Activated CD4-positive, alpha-beta memory T cell treated with anti-CD3 and anti-CD28 coated beads for 36 hours (primary cell): ENCODE measurements around the gene HOXA1. TPM values are rescaled to one million over a fixed set of nuclear protein-coding genes. Genes with fewer than 3 reads are reported as not detected.

Experiments
- CTCF ChIA-PET: fragments of 350-600 bp; sonication (Branson Sonifier 250); formaldehyde crosslinking; loops from one replicate; lab custom pipeline; 2021; ENCODE audit warnings: antibody characterized with exemption, inconsistent platforms; lab: Charles Lee
- POLR2A ChIA-PET: fragments of 350-600 bp; sonication (Branson Sonifier 250); formaldehyde crosslinking; loops from one replicate; lab custom pipeline; 2021; ENCODE audit warnings: antibody characterized with exemption; lab: Charles Lee
- DNase-seq: peaks from one replicate; pipeline ENCODE4 v3.0.0-alpha.2; 2020
- H3K27ac Mint-ChIP-seq: one replicate; pipeline ENCODE4 v1.8.0; 2021; ENCODE audit warnings: mixed read lengths
- H3K27me3 Mint-ChIP-seq: one replicate; pipeline ENCODE4 v1.8.0; 2021; ENCODE audit warnings: mixed read lengths
- H3K36me3 Mint-ChIP-seq: one replicate; pipeline ENCODE4 v1.8.0; 2021; ENCODE audit warnings: mixed read lengths
- H3K4me1 Mint-ChIP-seq: one replicate; pipeline ENCODE4 v1.8.0; 2021; ENCODE audit warnings: low read depth, mixed read lengths
- H3K4me3 Mint-ChIP-seq: one replicate; pipeline ENCODE4 v1.8.0; 2021; ENCODE audit warnings: mild to moderate bottlenecking, mixed read lengths
- H3K9me3 Mint-ChIP-seq: one replicate; pipeline ENCODE4 v1.8.0; 2021; ENCODE audit warnings: mixed read lengths
- intact Hi-C: fragments of 100-400 bp; cut with micrococcal nuclease; formaldehyde crosslinking; loops from one replicate; pipeline ENCODE4 v1.15.1; 2023
- total RNA-seq, 2 experiments: library from RNA; stranded (reverse); gene quantifications; one replicate each; pipeline ENCODE4 v1.2.3, GENCODE V29; 2021

Gene HOXA1
- total RNA-seq, 2 experiments from 2014 or later = 0.29 to 0.43 TPM

GRCh38 chr7:27121684-27122076 lies 25.9 kb upstream of the HOXA1 start:
- H3K27ac Mint-ChIP-seq = no peak overlapping the region
- CTCF ChIA-PET = no interaction called here
- peaks cover 24% of the 10 kb centered on the region for H3K27me3 Mint-ChIP-seq
- no peak for DNase-seq
- intact Hi-C loops = no loop called here
- no peak overlapping the region for H3K4me3 Mint-ChIP-seq
- no peaks in the 10 kb centered on the region for H3K9me3 Mint-ChIP-seq
- H3K36me3 Mint-ChIP-seq = no peaks in the 10 kb centered on the region
- POLR2A ChIA-PET = no interaction called here
- no peaks in the 10 kb centered on the region for H3K4me1 Mint-ChIP-seq

- H3K4me3 Mint-ChIP-seq = no peak overlapping the region
- H3K27me3 Mint-ChIP-seq = peaks cover 9% of the 10 kb centered on the region
- intact Hi-C loops = no loop called here
- no peaks in the 10 kb centered on the region for H3K36me3 Mint-ChIP-seq
- no peaks in the 10 kb centered on the region for H3K4me1 Mint-ChIP-seq
- DNase-seq = no peak
- CTCF ChIA-PET = interaction anchor here (0.6 kb wide), 1 partner anchor 174 kb away, joined by 6 read pairs; no protein-coding TSS in a partner anchor
- POLR2A ChIA-PET = no interaction called here
- no peaks in the 10 kb centered on the region for H3K9me3 Mint-ChIP-seq
- no peak overlapping the region for H3K27ac Mint-ChIP-seq
Measured at GRCh38 chr7:27119412-27119911, 23.7 kb upstream of the HOXA1 start.

GRCh38 chr7:27118580-27118979 lies 22.8 kb upstream of the HOXA1 start:
- no peaks in the 10 kb centered on the region for H3K4me1 Mint-ChIP-seq
- peaks cover 5% of the 10 kb centered on the region for H3K27me3 Mint-ChIP-seq
- no peak overlapping the region for H3K4me3 Mint-ChIP-seq
- H3K27ac Mint-ChIP-seq = no peak overlapping the region
- POLR2A ChIA-PET = no interaction called here
- DNase-seq = no peak
- H3K9me3 Mint-ChIP-seq = no peaks in the 10 kb centered on the region
- H3K36me3 Mint-ChIP-seq = no peaks in the 10 kb centered on the region
- intact Hi-C loops = no loop called here
- CTCF ChIA-PET = no interaction called here

- ChIA-PET CTCF (no interaction called here), POLR2A (no interaction called here)
- intact Hi-C loops = no loop called here
- H3K4me1 Mint-ChIP-seq = no peaks in the 10 kb centered on the region
- H3K36me3 Mint-ChIP-seq = no peaks in the 10 kb centered on the region
- no peak overlapping the region for H3K4me3 Mint-ChIP-seq
- DNase-seq = no peak
- no peaks in the 10 kb centered on the region for H3K9me3 Mint-ChIP-seq
- H3K27ac Mint-ChIP-seq = no peak overlapping the region
- peaks cover 4% of the 10 kb centered on the region for H3K27me3 Mint-ChIP-seq
Measured at GRCh38 chr7:27117887-27118491, 22.2 kb upstream of the HOXA1 start.

GRCh38 chr7:27116962-27117886 lies 21.4 kb upstream of the HOXA1 start:
- Mint-ChIP-seq H3K36me3 (no peaks in the 10 kb centered on the region), H3K4me3 (no peak overlapping the region), H3K27me3 (peaks cover 4% of the 10 kb centered on the region), H3K27ac (no peak overlapping the region), H3K4me1 (no peaks in the 10 kb centered on the region), H3K9me3 (no peaks in the 10 kb centered on the region)
- ChIA-PET POLR2A (no interaction called here), CTCF (no interaction called here)
- DNase-seq = no peak
- intact Hi-C loops = no loop called here

GRCh38 chr7:27116031-27116961 lies 20.5 kb upstream of the HOXA1 start:
- POLR2A ChIA-PET = no interaction called here
- Mint-ChIP-seq H3K27ac (no peak overlapping the region), H3K4me3 (no peak overlapping the region), H3K4me1 (no peaks in the 10 kb centered on the region), H3K27me3 (peaks cover 6% of the 10 kb centered on the region), H3K9me3 (no peaks in the 10 kb centered on the region), H3K36me3 (no peaks in the 10 kb centered on the region)
- intact Hi-C loops = no loop called here
- no peak for DNase-seq
- CTCF ChIA-PET = no interaction called here

- DNase-seq = no peak
- Mint-ChIP-seq H3K27ac (no peak overlapping the region), H3K4me3 (no peak overlapping the region), H3K27me3 (peaks cover 6% of the 10 kb centered on the region), H3K9me3 (no peaks in the 10 kb centered on the region), H3K4me1 (no peaks in the 10 kb centered on the region), H3K36me3 (no peaks in the 10 kb centered on the region)
- intact Hi-C loops = no loop called here
- ChIA-PET CTCF (no interaction called here), POLR2A (no interaction called here)
Measured at GRCh38 chr7:27115221-27116026, 19.6 kb upstream of the HOXA1 start.

GRCh38 chr7:27114881-27115220 lies 19.1 kb upstream of the HOXA1 start:
- Mint-ChIP-seq H3K27ac (no peak overlapping the region), H3K36me3 (no peaks in the 10 kb centered on the region), H3K27me3 (peaks cover 6% of the 10 kb centered on the region), H3K9me3 (no peaks in the 10 kb centered on the region), H3K4me3 (no peak overlapping the region), H3K4me1 (no peaks in the 10 kb centered on the region)
- no peak for DNase-seq
- CTCF ChIA-PET = no interaction called here
- intact Hi-C loops = no loop called here
- POLR2A ChIA-PET = no interaction called here

GRCh38 chr7:27113991-27114769 lies 18.4 kb upstream of the HOXA1 start:
- ChIA-PET CTCF (no interaction called here), POLR2A (no interaction called here)
- Mint-ChIP-seq H3K27ac (no peak overlapping the region), H3K36me3 (no peaks in the 10 kb centered on the region), H3K4me3 (no peak overlapping the region), H3K9me3 (no peaks in the 10 kb centered on the region), H3K4me1 (no peaks in the 10 kb centered on the region), H3K27me3 (peaks cover 6% of the 10 kb centered on the region)
- no peak for DNase-seq
- intact Hi-C loops = no loop called here

- Mint-ChIP-seq H3K4me1 (no peaks in the 10 kb centered on the region), H3K9me3 (no peaks in the 10 kb centered on the region), H3K4me3 (no peak overlapping the region), H3K36me3 (no peaks in the 10 kb centered on the region), H3K27me3 (peaks cover 6% of the 10 kb centered on the region), H3K27ac (no peak overlapping the region)
- intact Hi-C loops = no loop called here
- POLR2A ChIA-PET = no interaction called here
- CTCF ChIA-PET = no interaction called here
- no peak for DNase-seq
Measured at GRCh38 chr7:27112955-27113949, 17.5 kb upstream of the HOXA1 start.
